HG03575 (cell line): Measurements from ENCODE around the gene RAVER2.
"Not testable (repeated sequence)": the region's sequence is repeated elsewhere in the genome, so short reads cannot be mapped to it uniquely, and the experiment has no call there.

Experiments
- ATAC-seq: cut with Tn5 transposase; IDR thresholded peaks from one replicate; pipeline ENCODE4 v1.9.1; 2021; ENCODE audit not compliant: unreplicated experiment, insufficient number of reproducible peaks, low FRiP score; ENCODE audit errors: extremely low read depth

Gene RAVER2, protein sequence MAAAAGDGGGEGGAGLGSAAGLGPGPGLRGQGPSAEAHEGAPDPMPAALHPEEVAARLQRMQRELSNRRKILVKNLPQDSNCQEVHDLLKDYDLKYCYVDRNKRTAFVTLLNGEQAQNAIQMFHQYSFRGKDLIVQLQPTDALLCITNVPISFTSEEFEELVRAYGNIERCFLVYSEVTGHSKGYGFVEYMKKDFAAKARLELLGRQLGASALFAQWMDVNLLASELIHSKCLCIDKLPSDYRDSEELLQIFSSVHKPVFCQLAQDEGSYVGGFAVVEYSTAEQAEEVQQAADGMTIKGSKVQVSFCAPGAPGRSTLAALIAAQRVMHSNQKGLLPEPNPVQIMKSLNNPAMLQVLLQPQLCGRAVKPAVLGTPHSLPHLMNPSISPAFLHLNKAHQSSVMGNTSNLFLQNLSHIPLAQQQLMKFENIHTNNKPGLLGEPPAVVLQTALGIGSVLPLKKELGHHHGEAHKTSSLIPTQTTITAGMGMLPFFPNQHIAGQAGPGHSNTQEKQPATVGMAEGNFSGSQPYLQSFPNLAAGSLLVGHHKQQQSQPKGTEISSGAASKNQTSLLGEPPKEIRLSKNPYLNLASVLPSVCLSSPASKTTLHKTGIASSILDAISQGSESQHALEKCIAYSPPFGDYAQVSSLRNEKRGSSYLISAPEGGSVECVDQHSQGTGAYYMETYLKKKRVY

DNA sequence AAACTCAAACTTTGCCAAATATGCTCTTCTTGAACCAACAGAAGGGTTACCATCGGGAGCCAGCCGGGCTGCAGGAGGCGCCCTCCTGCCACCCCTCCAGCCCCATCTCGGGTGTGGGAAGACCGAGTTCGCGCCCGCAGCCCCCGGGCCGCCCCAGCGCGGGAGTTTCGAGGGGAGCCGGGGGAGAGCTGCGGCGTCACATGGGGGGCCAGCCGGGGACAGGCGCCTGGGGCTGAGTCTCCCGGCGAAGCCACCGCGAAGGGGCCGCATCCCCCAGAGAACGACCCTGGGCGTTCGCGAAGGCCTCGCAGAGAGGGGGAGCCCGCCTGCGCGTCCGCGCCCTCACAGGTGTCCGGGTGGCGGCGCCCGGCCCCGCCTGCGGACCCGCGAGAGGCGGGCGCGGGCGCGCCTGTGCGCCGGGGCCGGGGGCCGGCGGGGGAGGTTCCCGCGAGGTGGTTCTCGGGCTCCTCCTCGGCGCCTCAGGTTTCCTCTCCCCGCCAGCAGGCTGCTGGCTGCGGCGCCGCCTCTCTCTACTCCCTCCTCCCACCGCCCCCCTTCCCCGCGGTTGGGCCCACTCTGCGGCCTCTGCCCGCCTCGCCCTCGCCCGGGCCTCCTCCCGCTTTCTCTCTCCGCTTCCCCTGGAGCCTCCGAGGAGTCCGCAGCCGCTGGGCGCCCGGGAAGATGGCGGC lies at the start of gene RAVER2:
RAVER2 (plus strand) TSS at position 584 of the 689 bp plus-strand sequence; CDS start at position 682, 98 bp downstream.
- ATAC-seq, result no peak

DNA sequence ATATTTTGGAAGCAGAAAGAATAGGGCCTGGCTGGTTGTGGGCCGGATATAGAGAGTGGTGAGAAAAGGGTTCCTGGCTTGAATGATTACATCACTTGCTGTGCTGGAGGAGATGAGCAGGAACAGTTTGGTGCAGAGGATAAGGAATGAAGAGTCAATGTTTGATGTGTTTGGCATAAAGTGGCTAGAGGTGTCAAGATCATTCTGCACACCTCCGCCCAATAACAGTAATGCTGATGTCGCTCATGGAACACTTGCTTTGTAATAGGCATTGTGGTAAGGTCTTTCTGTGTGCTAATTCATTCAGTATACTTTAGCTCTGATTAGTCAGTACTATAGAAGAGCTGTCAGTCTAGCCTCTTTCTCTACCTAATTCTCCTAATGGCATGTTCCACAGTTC lies 48.0 kb upstream of the RAVER2 start:
- ATAC-seq, result no peak

DNA sequence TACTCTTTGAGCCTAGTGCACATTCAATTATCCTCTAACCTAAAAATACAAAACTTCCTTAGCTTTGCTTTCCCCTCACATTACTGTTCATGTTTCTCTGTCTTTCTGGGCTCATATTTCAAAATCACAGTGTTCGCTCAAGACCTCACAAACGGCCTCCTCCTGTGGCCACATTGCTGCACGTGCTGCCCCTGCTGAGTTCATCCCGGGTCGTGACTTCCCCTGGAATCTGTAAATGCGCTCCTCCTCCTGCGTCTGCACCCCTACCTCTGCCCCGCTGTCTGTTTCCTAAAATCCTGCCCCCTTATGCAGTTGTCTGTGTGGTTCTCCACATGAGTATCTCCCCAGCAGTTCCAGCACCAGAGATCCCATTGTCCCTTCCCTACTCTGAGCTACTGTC lies 45.5 kb upstream of the RAVER2 start:
- no peak for ATAC-seq

DNA sequence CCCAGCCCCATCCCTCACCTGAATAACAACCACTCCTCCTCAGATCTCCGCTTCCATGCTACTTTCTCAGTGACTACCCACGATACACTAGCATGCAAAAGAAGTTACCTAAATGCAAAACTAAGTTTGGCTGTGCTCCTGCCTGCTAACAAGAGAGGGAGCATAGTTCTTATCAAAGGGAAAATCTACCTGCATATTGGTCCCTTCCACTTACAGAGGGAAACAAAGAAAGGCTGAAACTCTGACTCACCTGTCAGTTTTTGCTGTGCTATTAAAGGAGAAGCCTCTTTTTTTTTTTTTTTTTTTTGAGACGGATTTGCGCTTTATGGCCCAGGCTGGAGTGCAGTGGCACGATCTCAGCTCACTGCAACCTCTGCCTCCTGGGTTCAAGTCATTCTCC lies 43.8 kb upstream of the RAVER2 start:
- ATAC-seq, result no peak

DNA sequence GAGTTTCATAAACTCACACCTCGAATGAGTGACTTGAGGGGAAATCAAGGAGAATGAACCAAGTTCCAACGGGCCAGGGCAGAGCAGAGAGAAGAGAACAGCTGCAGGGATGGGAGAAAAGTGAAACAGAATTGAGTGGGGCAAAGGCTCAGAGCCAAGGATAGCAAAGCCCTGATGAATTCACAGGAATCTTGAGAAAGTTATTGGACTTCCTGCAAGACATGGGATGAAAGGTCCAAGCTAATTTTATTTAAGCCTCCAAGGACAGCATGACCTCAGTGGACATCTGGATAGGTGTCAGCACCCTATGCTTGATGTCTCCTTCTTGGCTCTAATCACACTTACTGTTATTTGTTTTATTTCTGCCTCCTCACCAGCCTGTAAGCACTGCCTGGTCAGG lies 43.0 kb upstream of the RAVER2 start:
- ATAC-seq, result no peak

DNA sequence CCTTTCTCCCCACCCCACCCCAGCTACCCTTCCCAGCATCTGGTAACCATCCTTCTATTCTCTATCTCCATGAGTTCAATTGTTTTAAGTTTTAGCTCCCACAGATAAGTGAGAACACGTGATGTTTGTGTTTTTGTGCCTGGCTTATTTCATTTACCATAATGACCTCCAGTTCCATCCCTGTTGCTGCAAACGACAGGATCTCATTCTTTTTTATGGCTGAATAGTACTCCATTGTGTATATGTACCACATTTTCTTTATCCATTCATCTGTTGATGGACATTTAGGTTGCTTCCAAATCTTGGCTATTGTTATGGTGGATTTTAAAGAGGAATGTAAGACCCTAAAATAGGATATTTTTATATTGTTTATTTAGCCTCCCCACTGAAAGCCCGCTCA lies 42.2 kb upstream of the RAVER2 start:
- not testable (repeated sequence) for ATAC-seq

DNA sequence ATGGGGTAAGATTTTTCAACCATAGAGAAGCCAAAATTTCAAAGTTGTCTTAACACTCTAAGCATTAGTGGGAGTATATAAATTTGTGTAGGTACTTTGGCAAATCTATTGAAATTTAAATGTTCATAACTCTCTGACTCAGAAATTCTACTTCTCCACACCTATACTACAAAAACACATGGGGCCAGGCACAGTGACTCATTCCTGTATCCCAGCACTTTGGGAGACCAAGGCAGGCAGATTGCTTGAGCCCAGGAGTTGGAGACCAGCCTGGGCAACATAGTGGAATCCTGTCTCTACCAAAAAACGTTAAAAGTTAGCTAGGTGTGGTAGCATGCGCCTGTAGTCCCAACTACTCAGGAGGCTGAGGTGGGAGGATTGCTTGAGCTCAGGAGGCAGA lies 41.3 kb upstream of the RAVER2 start:
- no peak for ATAC-seq

DNA sequence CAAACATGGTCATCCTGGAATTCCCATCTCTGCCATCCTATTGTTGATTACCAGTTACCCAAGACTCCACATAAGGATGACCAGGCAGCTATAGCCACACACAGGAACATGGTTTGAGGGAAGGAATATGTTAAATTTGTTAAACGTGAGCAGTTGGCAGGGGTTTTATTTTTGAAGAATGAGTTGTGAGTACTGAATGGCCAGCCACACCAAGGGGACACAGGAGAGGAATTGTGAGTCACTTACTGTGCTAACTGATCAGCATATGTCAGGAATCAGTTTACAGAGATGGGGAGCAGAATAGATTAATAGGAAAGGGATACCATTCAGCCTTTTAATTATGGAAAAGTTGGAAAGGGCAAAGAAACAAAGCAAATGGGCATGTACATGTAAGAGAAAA lies 39.3 kb upstream of the RAVER2 start:
- ATAC-seq, result no peak

DNA sequence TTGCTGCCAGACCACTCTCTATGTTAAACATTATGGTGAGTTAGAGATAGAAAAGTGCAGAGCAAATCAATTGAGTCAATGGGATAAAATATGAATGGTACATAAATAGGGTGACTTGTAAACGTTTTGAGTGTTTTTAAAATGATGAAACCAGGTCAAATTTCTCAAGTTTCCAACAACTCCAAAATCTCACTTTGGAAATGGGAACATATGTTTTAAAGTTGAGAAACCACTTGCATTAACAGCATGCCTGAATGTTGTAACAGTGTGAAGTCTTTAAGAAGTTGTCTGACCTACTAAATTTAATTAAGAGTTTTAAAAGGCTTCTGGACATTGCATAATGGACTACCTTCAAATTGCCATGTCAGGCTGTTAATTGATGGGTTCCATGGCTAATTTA lies 33.6 kb upstream of the RAVER2 start:
- no peak for ATAC-seq

DNA sequence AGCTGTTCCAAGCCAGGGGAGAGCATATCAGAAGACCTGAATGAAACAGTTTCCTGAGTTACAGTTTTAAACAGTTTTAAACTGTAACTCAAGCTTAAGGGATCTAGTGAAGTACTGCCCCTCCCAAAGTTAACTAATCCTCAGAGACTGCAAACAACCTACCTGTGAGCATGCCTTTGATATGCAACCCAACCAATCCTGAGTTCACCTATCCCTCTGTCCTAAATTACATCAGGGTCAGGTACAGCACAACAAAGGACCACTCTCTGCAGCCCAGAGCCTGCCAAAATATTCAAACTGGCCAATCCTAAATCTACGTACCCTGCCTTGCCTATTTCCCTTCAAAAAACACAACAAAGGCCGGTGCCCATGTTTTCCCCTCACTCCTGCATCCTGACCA lies 32.8 kb upstream of the RAVER2 start:
- ATAC-seq, result no peak

DNA sequence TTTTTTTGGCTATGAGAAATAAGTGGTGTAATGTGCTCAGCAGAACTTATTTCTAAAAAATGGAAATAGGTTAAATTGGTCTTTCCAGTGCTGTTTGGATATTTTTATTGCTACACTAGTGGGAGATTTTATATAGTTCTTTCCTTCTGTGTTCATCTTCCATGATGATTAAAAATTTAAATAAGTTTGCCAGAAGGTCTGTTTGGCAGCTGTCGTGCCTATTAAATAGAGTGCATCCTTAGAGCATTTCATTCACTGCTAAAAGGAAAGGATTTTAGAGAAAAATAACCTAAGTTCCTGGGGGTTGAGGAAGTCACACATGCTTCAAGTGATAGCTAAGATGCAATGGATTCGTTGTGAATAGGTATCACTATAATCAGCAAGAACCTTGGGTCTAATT lies 29.7 kb upstream of the RAVER2 start:
- no peak for ATAC-seq

DNA sequence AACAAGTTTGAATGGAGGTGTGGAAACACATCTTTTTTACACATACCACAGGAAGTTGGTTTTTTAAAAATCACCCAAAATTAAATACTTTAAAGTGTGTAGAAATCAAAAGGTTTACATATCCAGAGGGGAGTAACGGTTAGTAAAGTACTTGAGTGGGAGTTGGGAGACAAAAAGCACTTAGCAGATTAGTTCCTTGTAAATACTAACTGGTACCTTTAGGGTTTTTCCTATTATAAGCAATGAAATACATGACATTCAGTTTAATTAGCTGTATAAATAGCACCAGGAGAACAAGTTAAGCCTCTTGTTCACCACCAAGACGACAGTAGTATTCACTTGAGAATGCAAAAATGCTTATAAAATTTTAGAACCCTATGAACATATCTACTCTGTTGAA lies 23.7 kb upstream of the RAVER2 start:
- ATAC-seq, result no peak

DNA sequence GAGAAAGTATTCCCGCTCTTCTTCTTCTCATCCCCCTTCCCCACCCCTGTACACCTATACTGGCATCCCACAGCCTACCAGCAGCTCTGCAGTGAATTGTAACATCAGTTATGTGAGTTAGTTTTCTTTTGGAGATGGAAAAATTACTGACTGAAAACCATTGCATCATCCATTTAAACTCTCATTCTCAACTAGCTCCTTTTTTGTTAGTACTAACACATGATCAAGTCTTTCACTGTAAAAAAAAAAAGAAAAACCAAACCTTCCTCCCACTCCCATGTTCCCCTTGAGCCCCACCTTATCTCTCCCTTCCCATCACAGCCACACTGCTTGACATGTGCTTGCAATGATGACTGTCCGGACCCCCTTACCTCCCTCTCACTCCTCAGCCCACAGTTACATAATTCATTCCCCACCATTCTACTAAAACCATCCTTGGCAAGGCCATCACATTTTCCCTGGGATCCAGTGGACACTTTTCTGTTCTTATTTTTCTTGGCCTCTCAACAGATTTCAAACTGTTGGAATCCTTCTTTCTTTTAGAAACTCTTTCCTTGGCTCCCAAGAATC lies 23.2 kb upstream of the RAVER2 start:
- ATAC-seq, result no peak

DNA sequence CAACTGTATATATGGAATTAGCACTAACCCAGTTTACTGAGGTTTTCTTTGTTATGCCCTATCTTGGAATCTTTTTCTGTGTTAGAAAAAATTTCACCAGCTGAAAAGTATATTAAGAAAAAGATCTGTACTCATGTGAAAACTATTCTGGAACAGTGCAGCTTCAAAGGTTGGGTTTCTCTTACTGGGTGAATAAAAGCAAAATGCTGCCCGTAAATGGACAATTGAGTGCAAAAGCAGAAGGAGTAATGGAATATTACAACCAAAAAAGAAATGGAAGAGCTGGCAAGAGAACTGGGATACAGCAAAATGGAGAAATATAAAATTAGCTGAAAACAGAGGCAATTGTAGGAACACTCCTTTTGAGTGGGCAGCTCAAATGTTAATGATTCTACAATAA lies 17.0 kb upstream of the RAVER2 start:
- no peak for ATAC-seq

DNA sequence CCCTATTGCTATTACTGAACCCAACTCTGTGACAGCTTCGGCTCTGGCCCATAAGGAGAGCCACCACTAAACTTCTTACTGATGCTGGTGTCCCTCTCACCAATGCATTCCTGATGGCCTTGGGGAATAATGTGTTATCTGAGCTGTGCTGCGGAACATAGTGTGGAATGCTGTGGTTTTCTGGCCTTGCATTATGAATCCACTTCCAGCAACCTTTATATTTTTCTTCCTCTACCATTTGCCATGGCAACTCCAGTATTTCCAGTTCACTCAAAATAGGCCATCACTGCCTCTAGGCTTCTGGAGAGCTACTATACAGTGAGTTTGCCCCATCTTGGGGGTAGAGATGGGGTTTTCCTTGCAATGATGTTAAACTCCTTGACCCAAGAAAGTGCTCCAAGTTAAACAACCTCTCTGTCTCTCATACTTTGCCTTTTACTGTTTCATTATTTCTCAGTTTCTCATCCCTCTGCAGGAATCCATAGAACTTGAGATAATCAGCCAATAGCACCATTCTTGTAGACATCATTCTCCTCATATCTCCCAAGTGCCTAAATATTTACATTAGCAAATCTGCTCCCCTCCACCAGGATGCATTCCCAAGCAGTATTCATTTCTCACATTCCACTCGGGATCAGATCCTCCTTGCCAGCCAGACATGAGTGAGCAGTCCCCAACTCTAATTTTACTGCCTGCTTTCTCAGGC lies 11.1 kb upstream of the RAVER2 start:
- ATAC-seq, result no peak

DNA sequence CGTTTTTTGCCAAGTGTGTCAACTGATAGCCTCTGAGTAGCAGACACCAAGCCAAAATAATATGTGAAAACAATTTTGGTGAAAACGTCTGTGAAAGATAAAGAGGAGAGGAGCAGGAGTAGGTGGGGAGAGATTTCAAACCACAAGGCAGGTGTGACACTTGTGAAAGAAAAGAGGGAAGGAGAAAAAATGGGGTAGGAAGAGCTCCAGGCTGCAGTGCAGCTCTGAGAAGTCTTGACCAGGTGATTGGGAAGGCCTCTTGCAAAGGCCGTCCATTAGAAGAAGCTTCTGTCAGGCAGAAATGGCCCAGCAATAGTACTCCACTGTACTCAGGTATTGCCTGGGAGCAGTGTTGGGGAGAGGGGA lies 10.6 kb upstream of the RAVER2 start:
- ATAC-seq, result no peak

DNA sequence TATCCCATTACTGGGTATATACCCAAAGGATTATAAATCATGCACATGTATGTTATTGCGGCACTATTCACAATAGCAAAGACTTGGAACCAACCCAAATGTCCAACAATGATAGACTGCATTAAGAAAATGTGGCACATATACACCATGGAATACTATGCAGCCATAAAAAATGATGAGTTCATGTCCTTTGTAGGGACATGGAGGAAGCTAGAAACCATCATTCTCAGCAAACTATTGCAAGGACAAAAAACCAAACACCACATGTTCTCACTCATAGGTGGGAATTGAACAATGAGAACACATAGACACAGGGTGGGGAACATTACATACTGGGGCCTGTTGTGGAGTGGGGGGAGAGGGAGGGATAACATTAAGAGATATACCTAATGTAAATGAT lies 4.2 kb upstream of the RAVER2 start:
- ATAC-seq, result not testable (repeated sequence)

DNA sequence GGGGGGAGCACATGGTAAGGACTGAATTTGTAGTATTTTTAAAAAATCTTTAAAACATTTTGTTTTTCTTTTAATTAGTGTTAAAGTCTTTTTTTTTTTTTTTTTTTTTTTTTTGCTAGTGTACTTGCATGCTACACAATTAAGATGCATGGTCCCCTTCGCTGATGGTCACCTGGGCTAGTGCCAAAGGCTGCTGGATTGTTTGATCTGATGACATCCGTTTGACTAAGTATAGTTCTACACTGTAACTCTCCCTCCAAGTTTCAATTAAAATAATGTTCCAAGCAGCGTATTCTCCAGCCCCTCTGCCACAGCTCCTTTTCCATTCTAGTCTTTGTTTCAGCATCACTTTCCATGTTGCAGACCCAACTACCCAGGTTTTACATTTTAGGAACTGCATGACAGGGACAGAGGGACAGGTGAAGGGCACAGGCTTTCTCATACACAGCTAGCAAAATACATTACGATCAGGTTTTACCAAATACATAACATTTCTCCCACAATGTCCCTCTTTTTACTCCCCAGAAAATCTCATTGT lies 852 bp upstream of the RAVER2 start:
- no peak for ATAC-seq
